ENCODE results near the gene USB1.

Gene USB1

GRCh38 chr16:58046054-58046881, 45.1 kb downstream of the USB1 start:
- DNase-seq (ENCODE audit: low read depth in 1 of 2, low spot score in 1 of 2): no peak

GRCh38 chr16:58046936-58047335, 45.7 kb downstream of the USB1 start:
- no peak for DNase-seq (ENCODE audit: low read depth in 1 of 2, low spot score in 1 of 2)

GRCh38 chr16:58047557-58048348, 46.5 kb downstream of the USB1 start:
- DNase-seq (ENCODE audit: low read depth in 1 of 2, low spot score in 1 of 2): no peak

- no peak for DNase-seq (ENCODE audit: low read depth in 1 of 2, low spot score in 1 of 2)
Measured at GRCh38 chr16:58048494-58049231, 47.5 kb downstream of the USB1 start.

GRCh38 chr16:58049232-58050185, 48.3 kb downstream of the USB1 start:
- DNase-seq (ENCODE audit: low read depth in 1 of 2, low spot score in 1 of 2): no peak

GRCh38 chr16:58051296-58051695, 50.1 kb downstream of the USB1 start:
- no peak for DNase-seq (ENCODE audit: low read depth in 1 of 2, low spot score in 1 of 2)

GRCh38 chr16:58051821-58052603, 50.8 kb downstream of the USB1 start:
- no peak for DNase-seq (ENCODE audit: low read depth in 1 of 2, low spot score in 1 of 2)

- DNase-seq (ENCODE audit: low read depth in 1 of 2, low spot score in 1 of 2): no peak
Measured at GRCh38 chr16:58053682-58054005, 52.4 kb downstream of the USB1 start.

GRCh38 chr16:58054289-58054688, 53.1 kb downstream of the USB1 start:
- DNase-seq (ENCODE audit: low read depth in 1 of 2, low spot score in 1 of 2): no peak

- no peak for DNase-seq (ENCODE audit: low read depth in 1 of 2, low spot score in 1 of 2)
Measured at GRCh38 chr16:58056580-58056979, 55.4 kb downstream of the USB1 start.

- no peak for DNase-seq (ENCODE audit: low read depth in 1 of 2, low spot score in 1 of 2)
Measured at GRCh38 chr16:58057121-58057520, 55.9 kb downstream of the USB1 start.

- no peak for DNase-seq (ENCODE audit: low read depth in 1 of 2, low spot score in 1 of 2)
Measured at GRCh38 chr16:58057784-58058183, 56.6 kb downstream of the USB1 start.

GRCh38 chr16:58062821-58063220, 61.6 kb downstream of the USB1 start:
- no peak for DNase-seq (ENCODE audit: low read depth in 1 of 2, low spot score in 1 of 2)

- no peak for DNase-seq (ENCODE audit: low read depth in 1 of 2, low spot score in 1 of 2)
Measured at GRCh38 chr16:58063377-58064076, 62.3 kb downstream of the USB1 start.

- no peak for DNase-seq (ENCODE audit: low read depth in 1 of 2, low spot score in 1 of 2)
Measured at GRCh38 chr16:58070585-58070984, 69.4 kb downstream of the USB1 start.
